Measurements from ENCODE around the gene CST1.

- TF ChIP-seq, protein P1, sequence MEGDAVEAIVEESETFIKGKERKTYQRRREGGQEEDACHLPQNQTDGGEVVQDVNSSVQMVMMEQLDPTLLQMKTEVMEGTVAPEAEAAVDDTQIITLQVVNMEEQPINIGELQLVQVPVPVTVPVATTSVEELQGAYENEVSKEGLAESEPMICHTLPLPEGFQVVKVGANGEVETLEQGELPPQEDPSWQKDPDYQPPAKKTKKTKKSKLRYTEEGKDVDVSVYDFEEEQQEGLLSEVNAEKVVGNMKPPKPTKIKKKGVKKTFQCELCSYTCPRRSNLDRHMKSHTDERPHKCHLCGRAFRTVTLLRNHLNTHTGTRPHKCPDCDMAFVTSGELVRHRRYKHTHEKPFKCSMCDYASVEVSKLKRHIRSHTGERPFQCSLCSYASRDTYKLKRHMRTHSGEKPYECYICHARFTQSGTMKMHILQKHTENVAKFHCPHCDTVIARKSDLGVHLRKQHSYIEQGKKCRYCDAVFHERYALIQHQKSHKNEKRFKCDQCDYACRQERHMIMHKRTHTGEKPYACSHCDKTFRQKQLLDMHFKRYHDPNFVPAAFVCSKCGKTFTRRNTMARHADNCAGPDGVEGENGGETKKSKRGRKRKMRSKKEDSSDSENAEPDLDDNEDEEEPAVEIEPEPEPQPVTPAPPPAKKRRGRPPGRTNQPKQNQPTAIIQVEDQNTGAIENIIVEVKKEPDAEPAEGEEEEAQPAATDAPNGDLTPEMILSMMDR (IDR thresholded peaks at IDR 0.05) = no peak
- TF ChIP-seq POLR2A (IDR thresholded peaks at IDR 0.05) (no peak), EP300 (IDR thresholded peaks at IDR 0.05) (no peak)
These were observed 49.8 kb downstream of the CST1 start for GRCh38 chr20:23700931-23701330.
